Heart left ventricle (tissue), 16 donors: ENCODE measurements around the gene KCNS3. TPM values are rescaled to one million over a fixed set of nuclear protein-coding genes. Genes with fewer than 3 reads are reported as not detected.

Experiments used
- ATAC-seq, 4 donors: fragments of 200-7000 bp; cut with Tn5 transposase; one replicate each; pipeline ENCODE4 v1.9.1; 2020 to 2022; ENCODE audit warnings: moderate library complexity in 4 of 4, mild to moderate bottlenecking in 3 of 4, moderate number of reproducible peaks in 1 of 4
- DNase-seq, 5 donors: peaks; one replicate each; pipeline ENCODE4 v3.0.0-alpha.2; 2020
- H3K27ac ChIP-seq, 12 donors: fragments of 200-600 bp; sonication (generic) in 4 of 12; one replicate each; pipeline versions ENCODE4 v1.5.0 to v1.8.0; 2016 to 2022; ENCODE audit warnings: mild to moderate bottlenecking in 2 of 12
- H3K27me3 ChIP-seq, 9 donors: fragments of 200-600 bp; sonication (generic) in 2 of 9; one replicate each; pipeline versions ENCODE4 v1.5.1 to v1.8.0; 2016 to 2022; ENCODE audit warnings: mild to moderate bottlenecking in 3 of 9
- H3K36me3 ChIP-seq, 9 donors: fragments of 200-600 bp; sonication (generic) in 2 of 9; one replicate each; pipeline versions ENCODE4 v1.5.0 to v1.8.0; 2018 to 2022; ENCODE audit warnings: mild to moderate bottlenecking in 2 of 9
- H3K4me1 ChIP-seq, 12 donors: fragments of 200-600 bp; sonication (generic) in 4 of 12; one replicate each; pipeline versions ENCODE4 v1.5.0 to v1.8.0; 2016 to 2022; ENCODE audit warnings: mild to moderate bottlenecking in 3 of 12
- H3K4me3 ChIP-seq, 12 donors: fragments of 200-600 bp; sonication (generic) in 4 of 12; one replicate each; pipeline versions ENCODE4 v1.5.0 to v1.8.0; 2017 to 2022; ENCODE audit warnings: mild to moderate bottlenecking in 9 of 12, moderate library complexity in 4 of 12
- H3K9me3 ChIP-seq, 12 donors: fragments of 200-600 bp; sonication (generic) in 4 of 12; one replicate each; pipeline versions ENCODE4 v1.5.0 to v1.8.0; 2016 to 2022; ENCODE audit warnings: mild to moderate bottlenecking in 1 of 12
- CTCF ChIP-seq, 12 donors: fragments of 200-600 bp; sonication (generic) in 4 of 12; IDR thresholded peaks; one replicate each; pipeline versions ENCODE4 v1.5.0 to v1.8.0; 2018 to 2022; ENCODE audit warnings: antibody characterized with exemption in 12 of 12, mild to moderate bottlenecking in 5 of 12
- POLR2A ChIP-seq, 2 donors: fragments of 450-650 bp; IDR thresholded peaks; one replicate each; pipeline ENCODE4 v1.6.1; 2017; ENCODE audit warnings: antibody characterized with exemption in 2 of 2, mild to moderate bottlenecking in 2 of 2, moderate library complexity in 2 of 2
- WGBS, 4 donors: extraction: QIAGEN DNeasy Blood & Tissue Kit in 2 of 4; methylation state at CpG; one replicate each; pipeline versions ENCODE4 v1.1.5 to v1.1.7; 2013 to 2018; 5-methylcytosine and 5-hydroxymethylcytosine counted together
- intact Hi-C, 10 donors: fragments of 100-400 bp; cut with DNase I; formaldehyde crosslinking; loops; one replicate each; pipeline versions ENCODE4 v1.11.1 to v1.14.2; 2022
- polyA plus RNA-seq, 2 donors: library from polyadenylated mRNA; stranded (reverse); fragments of 200-250 nt; gene quantifications; one replicate each; pipeline ENCODE4 v1.2.3, GENCODE V29; 2013
- total RNA-seq, 9 donors: library from RNA; depleted of rRNA in 2 of 9; stranded (reverse); fragments of >200 nt in 2 of 9; fragmentation: NEBNext Ultra II Directional in 3 of 9; extraction: Animal tissue kit (Norgen Biotek cat#: 25700) in 3 of 9; gene quantifications; one replicate each; pipeline versions ENCODE4 v1.1.0 to v1.2.4, GENCODE V29; 2016 to 2023
- donor health status: ischemic (EF 13 %, LVEDD 7.1; RV severe dilation, severe dysfunction).
- donor health status: healthy with polysubstance abuse.
- donor health status: DM: no; HTN: yes; CAD: no.
- donor health status: DM: no; HTN: no; CAD: no.
- donor health status: ischemic (EF 25% LVEDD 6.9; RV normal size, moderate dysfunction).
- donor health status: ischemic (EF 25% LVEDD 5.7; RV mildly dilated, moderate dysfunction).
- donor health status: healthy.
- donor health status: DM: yes; HTN: yes; CAD: no.
- donor health status: ischemic (EF 35%, LVEDD 5.7; RV mildly dilated, moderate dysfunction).
- donor health status: nonischemic (EF 11% LVEDD 7.7; RV severe dilation, severe dysfunction).
- donor health status: DM: yes; HTN: yes; CAD: no.
- donor health status: PGD.
- donor health status: ischemic (EF 29% LVEDD 5.4; RV normal size, mild dysfunction).
- donor health status: nonischemic (EF 23%, LVEDD 6.1; RV moderate dilation, normal function).

KCNS3 gene
- total and polyA plus RNA-seq, 11 donors = 1.0 to 9.9 (median 2.5) TPM

GRCh38 chr2:17864676-17865075 lies 13.8 kb upstream of the KCNS3 start:
- intact Hi-C loops = no loop called here
- TF ChIP-seq CTCF (IDR thresholded peaks at IDR 0.05) = no peak
- no peak for TF ChIP-seq POLR2A (IDR thresholded peaks at IDR 0.05)
- H3K9me3 ChIP-seq = no peaks in the 10 kb centered on the region

DNA sequence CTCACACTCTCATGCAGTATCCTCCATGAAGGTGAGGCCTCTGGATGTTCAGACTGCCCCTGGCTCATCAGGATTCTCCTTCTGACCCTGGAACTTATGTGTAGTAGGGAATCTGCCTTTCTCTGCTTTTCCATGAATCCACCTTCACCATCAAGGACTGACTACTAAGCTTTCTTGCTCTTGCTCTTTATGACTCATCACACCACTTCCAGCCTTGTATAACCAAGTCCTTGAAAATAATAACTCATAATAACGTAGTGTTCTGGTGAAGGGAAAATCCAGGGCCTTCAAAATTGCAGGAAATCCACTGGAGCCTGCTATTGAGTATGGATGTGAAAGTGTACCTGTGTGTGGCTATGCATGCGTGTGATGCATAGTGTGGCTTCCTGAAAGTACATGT lies 11.3 kb upstream of the KCNS3 start:
- intact Hi-C loops = no loop called here
- DNase-seq (no peak), ATAC-seq (no peak)
- WGBS, 4 donors = 88 to 98% (median 91%) methylated on average over 2 of the region's 2 CpGs
- H3K36me3 ChIP-seq = no peaks in the 10 kb centered on the region
- no peaks in the 10 kb centered on the region for H3K4me1 ChIP-seq
- TF ChIP-seq POLR2A (IDR thresholded peaks at IDR 0.05) = no peak
- no peak for TF ChIP-seq CTCF (IDR thresholded peaks at IDR 0.05)
- no peak overlapping the region for H3K4me3 ChIP-seq
- no peaks in the 10 kb centered on the region for H3K9me3 ChIP-seq
- H3K27me3 ChIP-seq = no peaks in the 10 kb centered on the region
- H3K27ac ChIP-seq = no peak overlapping the region

More at GRCh38 chr2:17864676-17865075, 13.8 kb upstream of the KCNS3 start:
- Histone ChIP-seq H3K27me3 (peaks cover 0 to 2% (median 0%) of the 10 kb centered on the region in 9 donors), H3K4me3 (no peak overlapping the region), H3K36me3 (no peaks in the 10 kb centered on the region), H3K27ac (no peak overlapping the region), H3K4me1 (no peaks in the 10 kb centered on the region)
- DNase-seq (no peak), ATAC-seq (no peak)
- WGBS, 4 donors = 25 to 42% (median 30%) methylated on average over 1 of the region's 1 CpG

DNA sequence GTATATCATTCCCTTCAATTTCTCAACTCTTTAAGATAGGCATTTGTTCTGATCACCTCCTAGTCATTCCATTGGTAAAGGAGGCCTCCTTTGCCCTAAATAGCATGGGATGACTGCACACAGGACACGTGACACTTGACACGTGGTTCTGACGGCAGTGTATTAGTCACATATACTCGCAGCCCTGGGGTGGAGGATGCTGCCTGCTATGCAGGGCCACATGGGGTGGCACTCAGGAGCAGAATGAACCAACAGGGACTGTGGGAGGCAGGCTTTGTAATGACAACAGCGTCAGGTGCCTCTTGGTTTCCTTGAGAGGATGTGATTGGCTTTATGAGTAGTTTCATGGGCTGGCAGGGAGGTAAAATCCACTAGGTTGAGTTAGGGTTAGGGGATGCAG lies 9.3 kb upstream of the KCNS3 start:
- 73 to 93% (median 77%) methylated on average over 5 of the region's 5 CpGs for WGBS, 4 donors

GRCh38 chr2:17871639-17872038 lies 6.8 kb upstream of the KCNS3 start:
- intact Hi-C loops = no loop called here
- no peaks in the 10 kb centered on the region for H3K36me3 ChIP-seq
- H3K27ac ChIP-seq = no peak overlapping the region
- DNase-seq (no peak), ATAC-seq (no peak)
- H3K4me1 ChIP-seq = no peaks in the 10 kb centered on the region
- H3K27me3 ChIP-seq = peaks cover 0 to 8% (median 0%) of the 10 kb centered on the region in 9 donors
- H3K4me3 ChIP-seq = no peak overlapping the region
- WGBS, 4 donors = 73 to 81% (median 80%) methylated on average over 5 of the region's 5 CpGs
- no peak for TF ChIP-seq CTCF (IDR thresholded peaks at IDR 0.05)
- TF ChIP-seq POLR2A (IDR thresholded peaks at IDR 0.05) = no peak
- no peaks in the 10 kb centered on the region for H3K9me3 ChIP-seq

More for the DNA sequence above, 9.3 kb upstream of the KCNS3 start:
- Histone ChIP-seq H3K27ac (no peak overlapping the region), H3K36me3 (no peaks in the 10 kb centered on the region), H3K4me3 (no peak overlapping the region), H3K4me1 (no peaks in the 10 kb centered on the region), H3K9me3 (no peaks in the 10 kb centered on the region), H3K27me3 (no peaks in the 10 kb centered on the region)
- TF ChIP-seq POLR2A (IDR thresholded peaks at IDR 0.05) (no peak), CTCF (IDR thresholded peaks at IDR 0.05) (no peak)
- ATAC-seq = no peak
- intact Hi-C loops = no loop called here
- no peak for DNase-seq
